DOHH2 (cell line): ENCODE results near the gene KIF21B.

Experiments used
- H3F3A ChIP-seq: fragments of 200-600 bp; sonication (generic), shearing (Covaris generic); 2 replicates; pipeline ENCODE4 v1.6.0; 2016; ENCODE audit warnings: antibody characterized with exemption, mild to moderate bottlenecking; ENCODE audit not compliant: control insufficient read depth, insufficient read depth
- H3K27ac ChIP-seq: fragments of 200-600 bp; sonication (generic); 2 replicates; pipeline ENCODE4 v1.5.1; 2014; ENCODE audit warnings: low read depth, mild to moderate bottlenecking, low read length, moderate library complexity
- H3K27me3 ChIP-seq: fragments of 200-600 bp; sonication (generic); 2 replicates; pipeline ENCODE4 v1.6.1; 2014; ENCODE audit warnings: mild to moderate bottlenecking, low read length, mixed read lengths; ENCODE audit not compliant: control insufficient read depth
- H3K36me3 ChIP-seq: fragments of 200-600 bp; sonication (generic); 2 replicates; pipeline ENCODE4 v1.6.1; 2014; ENCODE audit warnings: mild to moderate bottlenecking, low read length, moderate library complexity, mixed read lengths; ENCODE audit not compliant: control insufficient read depth
- H3K4me1 ChIP-seq: fragments of 200-600 bp; sonication (generic); 2 replicates; pipeline ENCODE4 v1.6.1; 2014; ENCODE audit warnings: mild to moderate bottlenecking, low read length, mixed read lengths; ENCODE audit not compliant: control insufficient read depth
- H3K4me2 ChIP-seq: fragments of 200-600 bp; sonication (generic); 2 replicates; pipeline ENCODE4 v1.6.0; 2014; ENCODE audit warnings: mild to moderate bottlenecking, low read length, moderate library complexity
- H3K4me3 ChIP-seq: fragments of 200-600 bp; sonication (generic); 2 replicates; pipeline ENCODE4 v1.5.1; 2014; ENCODE audit warnings: mild to moderate bottlenecking, low read length, mixed read lengths
- H3K79me2 ChIP-seq: fragments of 200-600 bp; sonication (generic); 2 replicates; pipeline ENCODE4 v1.6.1; 2014; ENCODE audit warnings: mild to moderate bottlenecking, low read length, mixed read lengths; ENCODE audit not compliant: control insufficient read depth
- H3K9me2 ChIP-seq: fragments of 200-600 bp; sonication (generic); replicated peaks from 2 replicates; pipeline ENCODE4 v1.6.1; 2014; ENCODE audit warnings: mild to moderate bottlenecking, low read length, mixed read lengths; ENCODE audit not compliant: control insufficient read depth
- H3K9me3 ChIP-seq: fragments of 200-600 bp; sonication (generic); 2 replicates; pipeline ENCODE4 v1.6.1; 2014; ENCODE audit warnings: antibody characterized with exemption, low read length, mixed read lengths; ENCODE audit not compliant: control insufficient read depth, insufficient read depth
- H4K20me1 ChIP-seq: fragments of 200-600 bp; sonication (generic); 2 replicates; pipeline ENCODE4 v1.6.0; 2014; ENCODE audit warnings: low read depth, mild to moderate bottlenecking, antibody characterized with exemption, low read length, moderate library complexity; ENCODE audit not compliant: control insufficient read depth, insufficient read depth
- CTCF ChIP-seq: fragments of 200-600 bp; sonication (generic); IDR thresholded peaks from one replicate; pipeline ENCODE4 v1.5.1; 2014; ENCODE audit warnings: antibody characterized with exemption, mild to moderate bottlenecking, low read depth, low read length; ENCODE audit not compliant: poor library complexity, severe bottlenecking
- EZH2phosphoT487 ChIP-seq: fragments of 200-600 bp; sonication (generic); IDR thresholded peaks from 2 replicates; pipeline ENCODE4 v1.6.1; 2017; ENCODE audit warnings: borderline replicate concordance, mild to moderate bottlenecking, antibody characterized with exemption, low read length, moderate library complexity, mixed read lengths

Gene KIF21B

GRCh38 chr1:201042779-201043461, 19.4 kb upstream of the KIF21B start:
- H3K4me3 ChIP-seq, result no peak overlapping the region

DNA sequence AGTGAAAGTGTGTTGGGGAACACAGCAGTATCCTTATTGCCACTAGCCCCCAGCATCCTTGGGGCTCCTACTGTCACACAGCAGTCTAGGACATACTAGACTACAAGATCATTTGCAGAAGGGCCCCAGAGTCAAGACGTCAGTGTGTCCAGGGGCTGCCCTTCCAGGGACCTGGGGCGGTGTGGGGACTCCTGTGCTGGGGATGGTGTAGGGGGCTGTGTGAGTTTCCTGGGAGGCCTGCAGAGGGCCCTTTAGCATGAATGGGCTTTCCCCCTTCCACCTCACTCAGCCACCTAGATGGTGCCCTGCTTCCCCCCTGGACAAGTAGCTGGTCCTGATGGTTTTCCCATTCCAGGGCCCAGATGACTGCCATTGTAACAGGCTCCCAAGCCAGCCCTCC, 17.5 kb upstream of the KIF21B start:
- Histone ChIP-seq H4K20me1 (0 out of 2 replicates have a peak, but pooled peaks cover 3% of the 10 kb centered on the region), H3K27me3 (peaks cover 13% of the 10 kb centered on the region), H3K27ac (no peak overlapping the region), H3K36me3 (no peaks in the 10 kb centered on the region), H3F3A (no peaks in the 10 kb centered on the region), H3K4me2 (no peak overlapping the region), H3K4me1 (no peaks in the 10 kb centered on the region), H3K79me2 (no peaks in the 10 kb centered on the region), H3K9me3 (no peaks in the 10 kb centered on the region), H3K9me2 (no peaks in the 10 kb centered on the region), H3K4me3 (no peak overlapping the region)
- TF ChIP-seq EZH2phosphoT487 (no peak), CTCF (no peak)

More at GRCh38 chr1:201042779-201043461, 19.4 kb upstream of the KIF21B start:
- Histone ChIP-seq H4K20me1 (0 out of 2 replicates have a peak, but pooled peaks cover 3% of the 10 kb centered on the region), H3K4me2 (no peak overlapping the region), H3K27me3 (peaks cover 10% of the 10 kb centered on the region; the same call in 1 of the 2 replicates), H3K36me3 (no peaks in the 10 kb centered on the region), H3K79me2 (no peaks in the 10 kb centered on the region), H3F3A (no peaks in the 10 kb centered on the region), H3K9me2 (no peaks in the 10 kb centered on the region), H3K4me1 (no peaks in the 10 kb centered on the region), H3K9me3 (no peaks in the 10 kb centered on the region), H3K27ac (no peak overlapping the region)
- TF ChIP-seq CTCF (peak; percentile 93), EZH2phosphoT487 (no peak)

- Histone ChIP-seq H3F3A (no peaks in the 10 kb centered on the region), H3K36me3 (no peaks in the 10 kb centered on the region), H3K27ac (no peak overlapping the region), H3K9me3 (no peaks in the 10 kb centered on the region), H3K4me1 (no peaks in the 10 kb centered on the region), H4K20me1 (0 out of 2 replicates have a peak, but pooled peaks cover 3% of the 10 kb centered on the region), H3K9me2 (no peaks in the 10 kb centered on the region), H3K4me2 (no peak overlapping the region), H3K79me2 (no peaks in the 10 kb centered on the region), H3K4me3 (no peak overlapping the region), H3K27me3 (peaks cover 9% of the 10 kb centered on the region; the same call in 1 of the 2 replicates)
- TF ChIP-seq CTCF (no peak), EZH2phosphoT487 (no peak)
Observed at GRCh38 chr1:201039876-201040275, 16.4 kb upstream of the KIF21B start.
